ENCODE results near the gene MEX3C.

MEX3C gene

DNA sequence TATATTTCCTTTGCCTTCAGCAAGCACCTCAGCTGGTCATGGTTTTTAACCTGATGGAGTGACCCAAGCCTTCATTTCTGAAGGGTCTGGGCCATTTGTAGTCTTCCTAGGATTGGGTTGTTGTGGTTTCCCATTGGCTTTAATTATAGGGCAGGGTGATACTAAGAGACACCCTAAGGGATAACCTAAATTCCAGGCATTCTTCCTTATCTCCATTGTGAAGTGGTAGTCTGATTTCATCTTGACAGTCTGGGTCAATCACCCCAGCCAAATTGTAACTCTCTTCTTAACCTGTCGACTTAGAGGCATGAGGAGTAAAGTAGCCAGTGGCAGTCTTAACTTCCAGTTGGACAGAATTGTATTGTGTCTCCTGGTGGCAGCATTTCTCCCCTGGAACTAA lies 30.2 kb upstream of the MEX3C start:
- TF ChIP-seq, protein P1, sequence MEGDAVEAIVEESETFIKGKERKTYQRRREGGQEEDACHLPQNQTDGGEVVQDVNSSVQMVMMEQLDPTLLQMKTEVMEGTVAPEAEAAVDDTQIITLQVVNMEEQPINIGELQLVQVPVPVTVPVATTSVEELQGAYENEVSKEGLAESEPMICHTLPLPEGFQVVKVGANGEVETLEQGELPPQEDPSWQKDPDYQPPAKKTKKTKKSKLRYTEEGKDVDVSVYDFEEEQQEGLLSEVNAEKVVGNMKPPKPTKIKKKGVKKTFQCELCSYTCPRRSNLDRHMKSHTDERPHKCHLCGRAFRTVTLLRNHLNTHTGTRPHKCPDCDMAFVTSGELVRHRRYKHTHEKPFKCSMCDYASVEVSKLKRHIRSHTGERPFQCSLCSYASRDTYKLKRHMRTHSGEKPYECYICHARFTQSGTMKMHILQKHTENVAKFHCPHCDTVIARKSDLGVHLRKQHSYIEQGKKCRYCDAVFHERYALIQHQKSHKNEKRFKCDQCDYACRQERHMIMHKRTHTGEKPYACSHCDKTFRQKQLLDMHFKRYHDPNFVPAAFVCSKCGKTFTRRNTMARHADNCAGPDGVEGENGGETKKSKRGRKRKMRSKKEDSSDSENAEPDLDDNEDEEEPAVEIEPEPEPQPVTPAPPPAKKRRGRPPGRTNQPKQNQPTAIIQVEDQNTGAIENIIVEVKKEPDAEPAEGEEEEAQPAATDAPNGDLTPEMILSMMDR (conservative IDR thresholded peaks at IDR 0.05; ENCODE audit: control insufficient read depth, insufficient read depth, low read depth, low read length) = no peak
- DNase-seq (ENCODE audit: low read depth) = no peak
- no peak overlapping the region for H3K4me3 ChIP-seq (ENCODE audit: control insufficient read depth, low read depth, low read length)

DNA sequence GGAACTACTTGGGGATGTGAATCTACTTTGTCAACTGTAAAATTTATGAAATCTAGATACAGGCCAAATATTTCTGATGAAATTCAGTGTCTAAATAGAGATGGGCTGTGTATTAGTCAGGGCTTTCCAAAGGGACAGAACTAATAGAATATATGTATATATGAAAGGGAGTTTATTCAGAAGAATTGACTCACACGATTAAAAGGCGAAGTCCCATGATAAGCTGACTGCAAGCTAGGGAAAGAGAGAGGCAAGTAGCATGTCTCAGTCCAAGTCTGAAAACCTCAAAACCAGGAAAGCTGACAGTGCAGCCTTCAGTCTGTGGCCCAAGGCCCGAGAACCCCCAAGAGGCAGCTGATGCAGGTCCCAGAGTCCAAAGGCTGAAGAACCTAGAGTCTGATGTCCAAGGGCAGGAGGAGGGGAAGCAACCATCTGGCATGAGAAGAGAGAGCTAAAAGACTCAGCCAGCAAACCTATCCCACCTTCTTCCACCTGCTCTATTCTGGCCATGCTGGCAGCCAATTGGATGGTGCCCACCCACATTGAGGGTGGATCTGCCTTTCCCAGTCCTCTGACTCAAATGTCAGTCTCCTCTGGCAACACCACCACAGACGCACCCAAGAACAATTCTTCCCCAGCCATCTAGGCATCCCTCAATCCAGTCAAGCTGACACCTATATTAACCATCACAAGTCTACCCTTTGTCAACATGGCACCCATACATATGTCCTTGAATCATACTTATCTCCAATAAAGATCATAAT lies 29.3 kb upstream of the MEX3C start:
- no peak for DNase-seq (ENCODE audit: low read depth)
- no peak overlapping the region for H3K4me3 ChIP-seq (ENCODE audit: control insufficient read depth, low read depth, low read length)
- TF ChIP-seq, protein P1 (conservative IDR thresholded peaks at IDR 0.05; ENCODE audit: control insufficient read depth, insufficient read depth, low read depth, low read length) = no peak

DNA sequence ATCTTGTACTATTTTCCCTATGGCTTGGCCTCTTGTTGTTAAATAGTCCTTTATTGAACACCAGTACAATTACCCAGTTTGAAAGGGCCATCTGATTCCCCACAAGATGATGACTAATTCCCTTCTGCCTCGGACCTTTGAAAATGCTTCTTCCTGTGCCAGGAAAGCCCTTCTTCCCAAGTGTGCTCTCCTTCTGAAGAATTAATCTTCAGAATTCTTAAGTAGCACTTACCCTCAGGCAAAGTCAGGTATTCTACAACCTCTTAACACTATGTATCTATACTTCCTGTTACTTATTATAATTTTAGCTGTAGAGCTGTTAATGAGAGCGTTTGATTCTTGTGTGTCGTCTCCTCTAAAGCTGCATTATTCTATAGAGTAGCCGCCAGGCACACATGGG lies 28.6 kb upstream of the MEX3C start:
- no peak overlapping the region for H3K4me3 ChIP-seq (ENCODE audit: control insufficient read depth, low read depth, low read length)
- TF ChIP-seq, protein P1 (conservative IDR thresholded peaks at IDR 0.05; ENCODE audit: control insufficient read depth, insufficient read depth, low read depth, low read length) = no peak

DNA sequence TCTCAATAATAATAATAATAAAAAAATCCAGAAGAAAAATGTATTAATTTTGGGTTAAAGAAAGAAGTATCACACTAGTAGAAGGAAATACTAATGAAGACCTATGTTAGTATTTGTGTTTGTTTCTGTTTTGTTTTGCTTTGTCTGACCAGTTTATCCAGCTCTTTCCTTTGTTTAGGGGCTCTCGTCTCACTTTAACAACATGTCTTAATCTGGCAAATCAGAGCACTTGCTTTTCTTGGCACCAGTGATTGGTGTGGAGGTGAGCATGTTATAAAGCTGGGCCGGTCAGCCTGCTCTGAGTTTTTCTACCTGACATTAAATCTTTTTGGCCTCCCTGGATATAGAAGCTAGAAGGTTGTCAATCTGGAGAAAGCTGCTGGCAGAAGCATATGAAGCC lies 15.1 kb upstream of the MEX3C start:
- no peak overlapping the region for H3K4me3 ChIP-seq (ENCODE audit: control insufficient read depth, low read depth, low read length)
- TF ChIP-seq, protein P1 (conservative IDR thresholded peaks at IDR 0.05; ENCODE audit: control insufficient read depth, insufficient read depth, low read depth, low read length) = no peak
- no peak for DNase-seq (ENCODE audit: low read depth)

More for the DNA sequence above, 28.6 kb upstream of the MEX3C start:
- DNase-seq (ENCODE audit: low read depth) = no peak

DNA sequence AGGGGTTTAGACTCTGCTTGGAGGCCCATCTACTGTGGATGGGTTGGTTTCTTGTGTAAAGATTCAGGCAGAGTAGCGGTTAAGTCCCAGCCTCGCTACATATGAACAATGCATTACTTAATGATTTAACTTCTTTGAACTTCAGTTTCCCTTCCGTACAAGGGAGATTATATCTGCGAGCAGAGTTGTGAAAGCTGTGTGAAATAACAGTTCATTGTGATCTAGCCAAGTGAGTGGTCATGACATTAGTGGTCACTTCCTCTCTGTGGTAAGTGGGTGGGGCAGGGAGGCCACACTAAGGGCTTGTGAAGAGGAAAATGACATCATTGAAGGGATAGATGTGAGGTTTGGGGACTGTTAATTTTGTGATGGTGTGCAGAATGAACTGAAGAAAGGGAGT lies 14.1 kb upstream of the MEX3C start:
- H3K4me3 ChIP-seq (ENCODE audit: control insufficient read depth, low read depth, low read length) = no peak overlapping the region
- TF ChIP-seq, protein P1 (conservative IDR thresholded peaks at IDR 0.05; ENCODE audit: control insufficient read depth, insufficient read depth, low read depth, low read length) = no peak
- DNase-seq (ENCODE audit: low read depth) = peak; percentile 79

DNA sequence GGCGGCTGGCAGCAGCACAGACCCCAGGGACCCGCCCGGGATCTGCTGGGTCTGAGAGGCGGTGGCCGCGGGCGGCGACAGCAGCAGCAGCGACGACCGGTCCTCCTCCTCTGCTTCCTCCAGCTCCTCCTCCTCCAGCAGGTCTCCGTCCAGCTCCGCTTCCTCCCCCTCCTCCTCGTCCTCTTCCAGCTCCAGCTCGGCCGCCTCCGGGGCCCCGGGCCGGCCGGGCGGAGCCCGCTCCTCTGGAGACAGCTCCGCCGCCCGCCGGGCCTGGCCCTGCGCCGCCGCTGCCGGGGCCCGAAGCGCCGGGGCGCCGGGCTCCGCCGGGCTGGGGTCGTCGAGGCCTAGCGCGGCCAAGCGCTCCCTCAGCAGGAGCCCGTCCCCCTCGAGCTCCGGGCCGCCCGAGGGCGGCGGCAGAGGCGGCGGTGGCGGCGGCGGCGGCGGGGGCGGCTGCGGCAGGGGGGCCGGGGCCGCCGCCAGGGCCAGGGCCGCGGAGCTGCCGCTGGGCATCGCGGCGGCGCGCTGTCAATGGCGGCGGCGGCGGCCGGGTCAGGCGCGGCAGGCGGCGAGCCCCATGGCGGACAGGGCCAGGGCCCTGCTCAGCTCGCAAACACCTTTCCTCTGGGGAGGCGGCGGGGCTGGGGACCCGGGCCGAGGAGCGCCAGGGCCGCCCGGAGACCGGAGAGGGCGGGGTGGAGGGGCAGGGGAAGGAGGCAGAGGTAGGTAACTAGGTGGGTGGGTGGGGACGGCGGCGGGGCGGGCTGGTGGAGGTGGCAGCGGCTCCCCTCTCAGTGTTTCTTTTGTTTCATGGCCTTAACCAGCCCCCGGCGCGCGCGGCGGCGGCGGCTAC lies 445 bp downstream of the MEX3C start:
- DNase-seq (ENCODE audit: low read depth) = peak; percentile 51
- H3K4me3 ChIP-seq (ENCODE audit: control insufficient read depth, low read depth, low read length) = peak overlapping the region; percentile 91
- TF ChIP-seq, protein P1 (conservative IDR thresholded peaks at IDR 0.05; ENCODE audit: control insufficient read depth, insufficient read depth, low read depth, low read length) = no peak

Measured in fibroblast of mammary gland (primary cell).